OCI-LY1 (cell line): Measurements from ENCODE around the gene GPR18.

ENCODE experiments used
- H2AFZ ChIP-seq: fragments of 200-600 bp; sonication (generic), shearing (Covaris generic); 2 replicates; pipeline ENCODE4 v1.6.0; 2014; ENCODE audit warnings: antibody characterized with exemption, mild to moderate bottlenecking, low read length
- H3F3A ChIP-seq: fragments of 200-600 bp; sonication (generic), shearing (Covaris generic); 2 replicates; pipeline ENCODE4 v1.6.0; 2014; ENCODE audit warnings: mild to moderate bottlenecking, antibody characterized with exemption, low read length, moderate library complexity; ENCODE audit not compliant: insufficient read depth
- H3K27ac ChIP-seq: fragments of 200-600 bp; sonication (generic); 2 replicates; pipeline ENCODE4 v1.5.1; 2014; ENCODE audit warnings: low read length, mixed run types, mild to moderate bottlenecking, low read depth; ENCODE audit not compliant: poor library complexity, severe bottlenecking
- H3K27me3 ChIP-seq: fragments of 200-600 bp; sonication (generic); 2 replicates; pipeline ENCODE4 v1.6.0; 2014; ENCODE audit warnings: antibody characterized with exemption, mild to moderate bottlenecking, low read length, moderate library complexity; ENCODE audit not compliant: insufficient read depth
- H3K36me3 ChIP-seq: fragments of 200-600 bp; sonication (generic); 2 replicates; pipeline ENCODE4 v1.6.1; 2014; ENCODE audit warnings: mild to moderate bottlenecking, antibody characterized with exemption, low read length, moderate library complexity, mixed read lengths; ENCODE audit not compliant: insufficient read depth
- H3K4me1 ChIP-seq: fragments of 200-600 bp; sonication (generic); 2 replicates; pipeline ENCODE4 v1.5.1; 2014; ENCODE audit warnings: mild to moderate bottlenecking, low read length, moderate library complexity; ENCODE audit not compliant: insufficient read depth, severe bottlenecking
- H3K4me2 ChIP-seq: fragments of 200-600 bp; sonication (generic), shearing (Covaris generic); 2 replicates; pipeline ENCODE4 v1.6.1; 2014; ENCODE audit warnings: low read length
- H3K4me3 ChIP-seq: fragments of 200-600 bp; sonication (generic); 2 replicates; pipeline ENCODE4 v1.5.1; 2014; ENCODE audit warnings: low read length, low read depth, mild to moderate bottlenecking, mixed read lengths; ENCODE audit not compliant: poor library complexity, severe bottlenecking
- H3K79me2 ChIP-seq: fragments of 200-600 bp; shearing (Covaris generic); 2 replicates; pipeline ENCODE4 v1.6.1; 2016; ENCODE audit warnings: mixed run types, low read length, mixed read lengths; ENCODE audit not compliant: insufficient read depth
- H3K9ac ChIP-seq: fragments of 200-600 bp; sonication (generic), shearing (Covaris generic); 2 replicates; pipeline ENCODE4 v1.6.1; 2014; ENCODE audit warnings: mild to moderate bottlenecking, low read length, mixed read lengths
- H3K9me2 ChIP-seq: fragments of 200-600 bp; sonication (generic), shearing (Covaris generic); 2 replicates; pipeline ENCODE4 v1.6.1; 2014; ENCODE audit warnings: low read depth, mild to moderate bottlenecking, low read length, mixed read lengths
- H3K9me3 ChIP-seq: fragments of 200-600 bp; shearing (Covaris generic); 2 replicates; pipeline ENCODE4 v1.6.1; 2014; ENCODE audit warnings: low read length, mixed read lengths
- H4K20me1 ChIP-seq: fragments of 200-600 bp; sonication (generic), shearing (Covaris generic); 2 replicates; pipeline ENCODE4 v1.6.0; 2016; ENCODE audit warnings: mild to moderate bottlenecking, low read length; ENCODE audit not compliant: insufficient read depth
- EZH2 ChIP-seq: fragments of 200-600 bp; sonication (generic), shearing (Covaris generic); IDR thresholded peaks from 2 replicates; pipeline ENCODE4 v1.8.0; 2017; ENCODE audit warnings: borderline replicate concordance, mixed run types, mild to moderate bottlenecking, antibody characterized with exemption, low read length, moderate library complexity, mixed read lengths
- TF ChIP-seq, protein P1 (sequence below): fragments of 200-600 bp; sonication (generic), shearing (Covaris generic); IDR thresholded peaks from 2 replicates; pipeline ENCODE4 v1.5.1; 2017; ENCODE audit warnings: mild to moderate bottlenecking, antibody characterized with exemption, low read length, moderate library complexity, mixed read lengths

Gene GPR18

DNA sequence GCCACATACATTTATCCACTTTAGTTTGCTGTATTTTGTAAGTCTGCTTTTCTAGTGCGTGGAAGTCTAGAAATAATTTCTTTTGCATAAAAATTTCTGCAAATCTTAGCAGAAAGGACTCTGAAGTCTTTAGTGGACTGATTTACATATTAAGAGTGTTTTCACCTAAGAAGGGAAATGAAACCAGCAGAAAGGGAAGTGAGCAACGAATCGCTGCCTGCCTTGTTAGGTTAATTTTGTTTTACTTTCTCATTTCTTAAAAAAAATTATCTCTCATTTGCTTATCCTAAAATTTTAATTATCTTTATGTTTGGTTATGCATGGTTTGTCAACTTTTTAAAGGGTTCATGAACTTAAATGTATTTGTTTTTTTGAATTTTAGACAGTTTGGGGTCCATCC is 767 bp upstream of the GPR18 start:
- H3K9me2 ChIP-seq = no peaks in the 10 kb centered on the region
- H4K20me1 ChIP-seq = no peaks in the 10 kb centered on the region
- H3K27ac ChIP-seq = peak overlapping the region; percentile 93
- peak overlapping the region; percentile 77 for H3K9ac ChIP-seq
- peaks cover 72% of the 10 kb centered on the region for H3K4me1 ChIP-seq
- peak overlapping the region; percentile 67 for H3K4me3 ChIP-seq
- no peaks in the 10 kb centered on the region for H3K27me3 ChIP-seq
- H3F3A ChIP-seq = no peaks in the 10 kb centered on the region
- peak overlapping the region; percentile 89 for H3K4me2 ChIP-seq
- no peak for TF ChIP-seq EZH2
- TF ChIP-seq, protein P1, sequence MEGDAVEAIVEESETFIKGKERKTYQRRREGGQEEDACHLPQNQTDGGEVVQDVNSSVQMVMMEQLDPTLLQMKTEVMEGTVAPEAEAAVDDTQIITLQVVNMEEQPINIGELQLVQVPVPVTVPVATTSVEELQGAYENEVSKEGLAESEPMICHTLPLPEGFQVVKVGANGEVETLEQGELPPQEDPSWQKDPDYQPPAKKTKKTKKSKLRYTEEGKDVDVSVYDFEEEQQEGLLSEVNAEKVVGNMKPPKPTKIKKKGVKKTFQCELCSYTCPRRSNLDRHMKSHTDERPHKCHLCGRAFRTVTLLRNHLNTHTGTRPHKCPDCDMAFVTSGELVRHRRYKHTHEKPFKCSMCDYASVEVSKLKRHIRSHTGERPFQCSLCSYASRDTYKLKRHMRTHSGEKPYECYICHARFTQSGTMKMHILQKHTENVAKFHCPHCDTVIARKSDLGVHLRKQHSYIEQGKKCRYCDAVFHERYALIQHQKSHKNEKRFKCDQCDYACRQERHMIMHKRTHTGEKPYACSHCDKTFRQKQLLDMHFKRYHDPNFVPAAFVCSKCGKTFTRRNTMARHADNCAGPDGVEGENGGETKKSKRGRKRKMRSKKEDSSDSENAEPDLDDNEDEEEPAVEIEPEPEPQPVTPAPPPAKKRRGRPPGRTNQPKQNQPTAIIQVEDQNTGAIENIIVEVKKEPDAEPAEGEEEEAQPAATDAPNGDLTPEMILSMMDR = no peak
- H3K79me2 ChIP-seq = peaks cover 25% of the 10 kb centered on the region
- H2AFZ ChIP-seq = no peak overlapping the region
- H3K36me3 ChIP-seq = peaks cover 31% of the 10 kb centered on the region
- H3K9me3 ChIP-seq = no peaks in the 10 kb centered on the region

DNA sequence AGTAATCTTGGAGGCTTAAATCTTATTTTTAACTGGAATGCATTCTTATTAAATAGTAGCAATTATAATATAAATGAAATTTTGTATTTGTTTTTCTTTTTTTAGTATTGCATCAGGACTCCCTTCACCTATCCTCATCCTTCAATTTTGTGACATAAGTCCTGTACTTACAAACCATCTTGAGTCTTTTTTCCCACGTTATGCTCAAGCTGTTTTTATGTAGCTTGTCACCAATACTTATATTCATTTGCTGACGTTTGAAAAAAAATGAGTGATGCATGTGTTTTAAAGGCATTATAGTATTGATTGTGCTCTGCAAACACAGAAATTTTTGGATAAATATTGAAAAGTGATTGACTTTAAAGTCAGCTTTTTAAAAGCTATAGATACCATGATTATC is 888 bp downstream of the GPR18 start:
- Histone ChIP-seq H3K27ac (peak overlapping the region; percentile 93), H3K9ac (peak overlapping the region; percentile 77), H3K36me3 (peaks cover 36% of the 10 kb centered on the region), H3K79me2 (peaks cover 25% of the 10 kb centered on the region), H3K4me1 (peaks cover 64% of the 10 kb centered on the region), H2AFZ (no peak overlapping the region), H3K4me3 (peak overlapping the region; percentile 67), H3F3A (no peaks in the 10 kb centered on the region), H3K9me3 (no peaks in the 10 kb centered on the region), H3K27me3 (no peaks in the 10 kb centered on the region), H3K4me2 (peak overlapping the region; percentile 89), H3K9me2 (no peaks in the 10 kb centered on the region), H4K20me1 (no peaks in the 10 kb centered on the region)
- TF ChIP-seq, protein P1 = no peak
- TF ChIP-seq EZH2 = no peak

DNA sequence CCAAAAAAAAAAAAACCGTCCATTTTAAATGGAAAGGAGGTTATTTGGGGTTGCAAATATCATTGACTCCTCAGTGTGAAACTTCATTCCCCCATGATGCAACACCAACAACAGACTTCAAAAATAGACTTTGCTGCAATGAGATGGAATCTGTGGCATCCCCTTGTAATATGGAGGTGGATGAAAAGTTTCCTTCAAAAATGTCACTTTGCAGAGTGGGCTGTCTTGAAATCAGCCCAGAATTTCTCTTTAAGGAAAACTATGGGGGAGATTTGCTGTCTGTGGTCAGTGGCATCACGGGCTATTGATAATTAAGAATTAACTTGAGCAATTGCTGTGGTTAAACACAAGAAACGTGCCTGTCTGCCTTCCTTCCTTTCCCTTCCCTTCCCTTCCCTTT is 1.5 kb downstream of the GPR18 start:
- no peak for TF ChIP-seq EZH2
- TF ChIP-seq, protein P1 = no peak
- H3K27ac ChIP-seq = peak overlapping the region; percentile 93
- H3K4me3 ChIP-seq = peak overlapping the region; percentile 67
- H3K79me2 ChIP-seq = peaks cover 25% of the 10 kb centered on the region
- H4K20me1 ChIP-seq = no peaks in the 10 kb centered on the region
- H3K9me3 ChIP-seq = no peaks in the 10 kb centered on the region
- peaks cover 62% of the 10 kb centered on the region for H3K4me1 ChIP-seq
- H3K9me2 ChIP-seq = no peaks in the 10 kb centered on the region
- H3F3A ChIP-seq = no peaks in the 10 kb centered on the region
- H3K9ac ChIP-seq = peak overlapping the region; percentile 77
- H3K36me3 ChIP-seq = peaks cover 36% of the 10 kb centered on the region
- no peaks in the 10 kb centered on the region for H3K27me3 ChIP-seq
- no peak overlapping the region for H2AFZ ChIP-seq
- peak overlapping the region; percentile 89 for H3K4me2 ChIP-seq
